BJ (cell line): Measurements from ENCODE around the gene TSR3. TPM values are rescaled to one million over a fixed set of nuclear protein-coding genes. Genes with fewer than 3 reads are reported as not detected.

ENCODE experiments used
- CTCF ChIA-PET: fragments of 350-600 bp; formaldehyde crosslinking; extraction: SDS; loops from one replicate; lab custom pipeline; 2021; ENCODE audit warnings: antibody characterized with exemption, inconsistent platforms; lab: Yijun Ruan, JAX
- POLR2A ChIA-PET: fragments of 300-600 bp; sonication (Branson Sonifier 250); formaldehyde crosslinking; extraction: SDS; loops from one replicate; lab custom pipeline; 2021; ENCODE audit warnings: antibody characterized with exemption; lab: Charles Lee
- DNase-seq: peaks from one replicate; pipeline ENCODE4 v3.0.0-alpha.2; 2011; ENCODE audit warnings: low read depth
- H3K27me3 ChIP-seq: 2 replicates; pipeline ENCODE4 v1.6.0; 2011; ENCODE audit warnings: low read length; ENCODE audit not compliant: control insufficient read depth, insufficient read depth
- H3K36me3 ChIP-seq: 2 replicates; pipeline ENCODE4 v1.5.1; 2011; ENCODE audit warnings: low read length; ENCODE audit not compliant: control insufficient read depth, insufficient read depth
- H3K4me3 ChIP-seq: 2 replicates; pipeline ENCODE4 v1.5.1; 2011; ENCODE audit warnings: low read depth, mild to moderate bottlenecking, control low read depth, low read length
- polyA plus RNA-seq: library from polyadenylated mRNA; depleted of rRNA; stranded (reverse); fragments of >200 nt; gene quantifications from 2 replicates; pipeline ENCODE4 v1.2.3, GENCODE V29; 2011
- TF ChIP-seq, protein P1 (sequence below): IDR thresholded peaks from 2 replicates; pipeline ENCODE4 v1.5.1; 2011; ENCODE audit warnings: low read depth, mild to moderate bottlenecking, control low read depth, inconsistent platforms, low read length, moderate library complexity; ENCODE audit not compliant: insufficient read depth

Gene TSR3
- polyA plus RNA-seq, 1 experiment, result 52.3 TPM

DNA sequence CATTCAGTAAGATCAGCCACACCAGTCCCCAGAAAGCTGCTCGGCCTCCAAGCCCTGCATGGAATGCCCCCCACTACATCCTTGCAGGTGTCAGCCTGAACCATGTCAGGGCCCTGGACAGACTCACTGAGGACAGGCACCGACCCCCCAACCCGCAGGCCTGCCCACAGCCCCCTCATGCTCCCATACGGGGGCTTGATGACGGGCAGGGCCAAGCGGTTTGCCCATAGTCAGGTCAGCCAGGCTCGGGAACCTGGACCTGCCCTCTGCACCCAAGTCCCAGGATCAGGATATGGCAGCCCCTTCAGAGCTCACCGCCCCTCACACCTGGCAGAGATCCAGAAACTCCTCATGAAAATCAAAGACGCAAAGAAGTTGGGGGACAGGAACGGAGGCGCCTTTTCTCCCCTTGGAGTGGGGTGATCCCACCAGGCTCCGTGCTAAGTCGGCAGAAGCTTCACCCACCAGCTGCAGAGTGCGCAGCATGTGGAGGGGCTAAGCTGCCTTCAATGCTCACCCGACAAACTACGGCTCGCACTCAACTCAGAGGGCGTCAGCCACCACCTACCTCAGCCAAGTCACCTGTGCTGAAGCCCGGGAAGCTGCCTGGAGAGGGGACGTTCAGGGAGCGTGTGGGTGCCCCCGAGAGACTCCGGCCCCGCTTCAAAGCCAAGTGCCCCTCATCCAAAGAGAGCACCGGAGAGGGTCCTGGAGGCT lies 26.6 kb upstream of the TSR3 start:
- peaks cover 11% of the 10 kb centered on the region for H3K36me3 ChIP-seq
- CTCF ChIA-PET, result interaction anchor here (0.7 to 4.3 kb wide), 3 partner anchors 10 to 16 kb away, joined by 4 to 20 read pairs (median 18); no protein-coding TSS in a partner anchor
- H3K4me3 ChIP-seq, result no peak overlapping the region
- H3K27me3 ChIP-seq, result no peaks in the 10 kb centered on the region
- TF ChIP-seq, protein P1, sequence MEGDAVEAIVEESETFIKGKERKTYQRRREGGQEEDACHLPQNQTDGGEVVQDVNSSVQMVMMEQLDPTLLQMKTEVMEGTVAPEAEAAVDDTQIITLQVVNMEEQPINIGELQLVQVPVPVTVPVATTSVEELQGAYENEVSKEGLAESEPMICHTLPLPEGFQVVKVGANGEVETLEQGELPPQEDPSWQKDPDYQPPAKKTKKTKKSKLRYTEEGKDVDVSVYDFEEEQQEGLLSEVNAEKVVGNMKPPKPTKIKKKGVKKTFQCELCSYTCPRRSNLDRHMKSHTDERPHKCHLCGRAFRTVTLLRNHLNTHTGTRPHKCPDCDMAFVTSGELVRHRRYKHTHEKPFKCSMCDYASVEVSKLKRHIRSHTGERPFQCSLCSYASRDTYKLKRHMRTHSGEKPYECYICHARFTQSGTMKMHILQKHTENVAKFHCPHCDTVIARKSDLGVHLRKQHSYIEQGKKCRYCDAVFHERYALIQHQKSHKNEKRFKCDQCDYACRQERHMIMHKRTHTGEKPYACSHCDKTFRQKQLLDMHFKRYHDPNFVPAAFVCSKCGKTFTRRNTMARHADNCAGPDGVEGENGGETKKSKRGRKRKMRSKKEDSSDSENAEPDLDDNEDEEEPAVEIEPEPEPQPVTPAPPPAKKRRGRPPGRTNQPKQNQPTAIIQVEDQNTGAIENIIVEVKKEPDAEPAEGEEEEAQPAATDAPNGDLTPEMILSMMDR, result no peak
- no peak for DNase-seq
- POLR2A ChIA-PET, result no interaction called here

DNA sequence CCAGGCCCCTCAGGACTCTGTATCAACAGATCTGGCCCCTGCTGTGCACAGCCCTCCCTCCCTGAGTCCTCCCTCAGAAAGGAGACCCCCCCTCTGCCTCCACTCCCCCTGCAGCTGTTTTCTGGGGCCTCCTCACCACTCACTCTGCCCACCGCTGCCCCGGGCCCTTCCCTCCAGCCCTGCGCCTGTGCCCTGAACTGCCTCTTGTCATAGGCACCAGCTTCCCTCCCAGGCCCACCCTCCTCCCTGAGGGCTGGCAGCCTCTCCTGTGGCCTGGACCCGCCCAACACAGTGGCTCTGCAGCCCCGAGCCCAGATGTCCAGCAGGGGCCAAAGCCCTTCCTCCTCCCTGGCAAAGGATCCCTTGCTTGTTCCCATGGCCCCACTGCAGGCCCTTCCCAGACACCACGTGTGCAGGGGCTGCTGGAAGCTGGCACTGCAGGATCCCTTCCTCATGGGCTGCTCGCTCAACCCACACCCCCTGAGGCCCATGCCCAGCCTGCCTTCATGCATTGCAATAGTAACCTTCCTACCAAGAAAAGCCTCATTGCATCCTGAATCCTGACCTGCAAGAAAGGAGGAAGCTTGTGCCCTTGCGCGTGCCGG lies 25.8 kb upstream of the TSR3 start:
- TF ChIP-seq, protein P1, result no peak

DNA sequence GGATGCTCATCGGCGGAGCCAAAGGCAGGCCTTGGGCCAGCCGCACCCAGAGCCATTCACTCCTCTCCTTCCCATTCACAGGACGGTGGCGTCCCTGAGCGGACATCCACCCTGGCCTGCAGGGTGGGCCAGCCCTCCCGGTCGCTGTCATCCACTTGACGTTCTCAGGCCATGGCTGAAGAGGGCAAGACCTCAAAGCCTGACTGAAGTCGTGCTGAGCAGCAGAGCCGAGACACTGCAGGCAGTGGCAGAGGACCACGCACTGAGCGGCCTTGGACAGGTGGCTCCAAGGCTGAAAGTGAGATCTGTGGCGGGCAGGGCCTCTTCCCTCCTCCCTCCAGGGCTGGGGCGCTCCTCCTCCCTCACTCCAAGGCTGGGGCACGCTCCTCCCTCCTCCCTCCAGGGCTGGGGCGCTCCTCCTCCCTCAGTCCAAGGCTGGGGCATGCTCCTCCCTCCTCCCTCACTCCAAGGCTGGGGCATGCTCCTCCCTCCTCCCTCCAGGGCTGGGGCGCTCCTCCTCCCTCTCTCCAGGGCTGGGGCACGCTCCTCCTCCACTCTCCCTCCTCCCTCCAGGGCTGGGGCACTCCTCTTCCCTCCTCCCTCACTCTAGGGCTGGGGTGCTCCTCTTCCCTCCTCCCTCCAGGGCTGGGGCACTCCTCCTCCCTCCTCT lies 24.2 kb upstream of the TSR3 start:
- TF ChIP-seq, protein P1, result no peak
- H3K36me3 ChIP-seq, result peaks cover 10% of the 10 kb centered on the region
- H3K27me3 ChIP-seq, result no peaks in the 10 kb centered on the region
- POLR2A ChIA-PET, result no interaction called here
- DNase-seq, result no peak
- no peak overlapping the region for H3K4me3 ChIP-seq
- CTCF ChIA-PET, result interaction anchor here (4.3 kb wide), 1 partner anchor 12 kb away, joined by 20 read pairs; no protein-coding TSS in a partner anchor

More for the DNA sequence above, 25.8 kb upstream of the TSR3 start:
- Histone ChIP-seq H3K36me3 (peaks cover 10% of the 10 kb centered on the region), H3K27me3 (no peaks in the 10 kb centered on the region), H3K4me3 (no peak overlapping the region)
- ChIA-PET POLR2A (no interaction called here), CTCF (interaction anchor here (0.7 to 4.3 kb wide), 3 partner anchors 9 to 16 kb away, joined by 4 to 20 read pairs (median 18); no protein-coding TSS in a partner anchor)
- no peak for DNase-seq

DNA sequence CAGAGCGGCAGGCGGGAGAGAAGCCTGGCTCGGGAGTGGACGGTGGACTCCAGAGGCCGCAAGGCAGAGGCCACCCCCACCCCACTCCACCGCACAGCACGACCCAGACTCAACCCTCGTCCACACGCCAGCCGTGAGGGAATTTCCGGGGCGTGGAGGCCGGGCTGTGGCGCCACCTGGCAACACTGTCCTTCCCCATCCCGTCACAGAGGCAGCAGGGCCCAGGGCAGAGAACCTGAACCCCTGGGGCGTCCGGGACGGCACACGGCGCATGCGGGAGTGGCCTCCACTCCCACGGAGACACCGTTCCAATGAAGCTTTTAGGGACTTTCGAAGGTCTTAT lies 23.6 kb upstream of the TSR3 start:
- Histone ChIP-seq H3K27me3 (no peaks in the 10 kb centered on the region), H3K4me3 (no peak overlapping the region), H3K36me3 (peaks cover 9% of the 10 kb centered on the region)
- TF ChIP-seq, protein P1, result no peak
- ChIA-PET CTCF (no interaction called here), POLR2A (no interaction called here)
- no peak for DNase-seq
